BJ (cell line): ENCODE results near the gene CFAP97D2. TPM values are rescaled to one million over a fixed set of nuclear protein-coding genes. Genes with fewer than 3 reads are reported as not detected.
"Not testable (repeated sequence)": the region's sequence is repeated elsewhere in the genome, so short reads cannot be mapped to it uniquely, and the experiment has no call there.

Experiments used
- CTCF ChIA-PET: fragments of 350-600 bp; formaldehyde crosslinking; extraction: SDS; loops from one replicate; lab custom pipeline; 2021; ENCODE audit warnings: antibody characterized with exemption, inconsistent platforms; lab: Yijun Ruan, JAX
- POLR2A ChIA-PET: fragments of 300-600 bp; sonication (Branson Sonifier 250); formaldehyde crosslinking; extraction: SDS; loops from one replicate; lab custom pipeline; 2021; ENCODE audit warnings: antibody characterized with exemption; lab: Charles Lee
- DNase-seq: peaks from one replicate; pipeline ENCODE4 v3.0.0-alpha.2; 2011; ENCODE audit warnings: low read depth
- H3K27me3 ChIP-seq: 2 replicates; pipeline ENCODE4 v1.6.0; 2011; ENCODE audit warnings: low read length; ENCODE audit not compliant: control insufficient read depth, insufficient read depth
- H3K36me3 ChIP-seq: 2 replicates; pipeline ENCODE4 v1.5.1; 2011; ENCODE audit warnings: low read length; ENCODE audit not compliant: control insufficient read depth, insufficient read depth
- H3K4me3 ChIP-seq: 2 replicates; pipeline ENCODE4 v1.5.1; 2011; ENCODE audit warnings: low read depth, mild to moderate bottlenecking, control low read depth, low read length
- polyA plus RNA-seq: library from polyadenylated mRNA; depleted of rRNA; stranded (reverse); fragments of >200 nt; gene quantifications from 2 replicates; pipeline ENCODE4 v1.2.3, GENCODE V29; 2011
- TF ChIP-seq, protein P1 (sequence below): IDR thresholded peaks from 2 replicates; pipeline ENCODE4 v1.5.1; 2011; ENCODE audit warnings: low read depth, mild to moderate bottlenecking, control low read depth, inconsistent platforms, low read length, moderate library complexity; ENCODE audit not compliant: insufficient read depth

Gene CFAP97D2
- polyA plus RNA-seq, 1 experiment: not detected

DNA sequence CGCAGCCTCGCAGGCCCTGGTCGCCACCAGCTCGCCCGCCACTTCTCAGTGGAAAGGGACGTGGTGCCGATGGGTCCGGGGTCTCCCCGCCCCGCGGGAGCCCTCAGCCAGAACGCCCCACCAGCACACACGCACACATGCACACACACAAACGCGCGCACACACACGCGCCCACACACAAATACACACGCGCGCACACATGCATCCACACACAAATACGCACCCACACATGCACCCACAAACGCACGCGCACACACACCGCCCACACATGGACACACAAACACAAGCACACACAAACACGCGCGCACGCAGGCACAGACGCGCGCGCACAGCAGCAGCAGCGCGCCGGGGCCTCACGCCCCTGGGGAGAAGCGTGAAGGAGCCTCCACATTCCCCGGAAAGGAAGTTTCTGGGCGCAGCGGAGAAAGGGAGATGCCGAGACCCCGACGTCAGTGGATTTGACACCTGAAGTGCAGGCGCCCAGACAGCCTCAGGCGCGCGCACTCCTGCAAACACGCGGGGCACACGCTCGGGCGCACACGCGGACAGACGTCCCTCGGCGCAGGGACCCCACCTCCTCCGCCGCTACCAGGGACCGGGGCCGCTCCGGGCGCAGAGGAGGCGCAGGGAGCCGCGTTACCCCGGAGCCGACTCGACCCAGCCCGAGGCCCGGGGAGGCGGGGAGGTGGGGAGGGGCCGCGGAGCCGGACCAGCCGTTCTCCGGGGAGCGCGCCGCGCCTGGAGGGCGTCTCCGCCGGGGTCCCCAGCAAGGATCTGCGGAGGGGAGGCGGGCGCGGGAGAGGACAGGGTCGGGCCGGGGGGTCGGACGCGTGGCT, 47.3 kb upstream of the CFAP97D2 start:
- TF ChIP-seq, protein P1, sequence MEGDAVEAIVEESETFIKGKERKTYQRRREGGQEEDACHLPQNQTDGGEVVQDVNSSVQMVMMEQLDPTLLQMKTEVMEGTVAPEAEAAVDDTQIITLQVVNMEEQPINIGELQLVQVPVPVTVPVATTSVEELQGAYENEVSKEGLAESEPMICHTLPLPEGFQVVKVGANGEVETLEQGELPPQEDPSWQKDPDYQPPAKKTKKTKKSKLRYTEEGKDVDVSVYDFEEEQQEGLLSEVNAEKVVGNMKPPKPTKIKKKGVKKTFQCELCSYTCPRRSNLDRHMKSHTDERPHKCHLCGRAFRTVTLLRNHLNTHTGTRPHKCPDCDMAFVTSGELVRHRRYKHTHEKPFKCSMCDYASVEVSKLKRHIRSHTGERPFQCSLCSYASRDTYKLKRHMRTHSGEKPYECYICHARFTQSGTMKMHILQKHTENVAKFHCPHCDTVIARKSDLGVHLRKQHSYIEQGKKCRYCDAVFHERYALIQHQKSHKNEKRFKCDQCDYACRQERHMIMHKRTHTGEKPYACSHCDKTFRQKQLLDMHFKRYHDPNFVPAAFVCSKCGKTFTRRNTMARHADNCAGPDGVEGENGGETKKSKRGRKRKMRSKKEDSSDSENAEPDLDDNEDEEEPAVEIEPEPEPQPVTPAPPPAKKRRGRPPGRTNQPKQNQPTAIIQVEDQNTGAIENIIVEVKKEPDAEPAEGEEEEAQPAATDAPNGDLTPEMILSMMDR: no peak
- CTCF ChIA-PET: interaction anchor here (0.6 to 1.4 kb wide), 7 partner anchors 9 to 183 kb away, joined by 3 to 4 read pairs (median 3); no protein-coding TSS in a partner anchor
- Histone ChIP-seq H3K4me3 (peak overlapping the region; percentile 98), H3K27me3 (no peaks in the 10 kb centered on the region), H3K36me3 (no peaks in the 10 kb centered on the region; the same call in 1 of the 2 replicates)
- DNase-seq: no peak
- POLR2A ChIA-PET: no interaction called here

GRCh38 chr13:114132419-114133121, 46.5 kb upstream of the CFAP97D2 start, which contains the start of gene RASA3:
Gene RASA3, minus strand, starts transcription at chr13:114132623. Its CDS starts 134 bp downstream, at chr13:114132489.
- Histone ChIP-seq H3K4me3 (peak within 1 kb of the TSS; percentile 98), H3K36me3 (no peaks in the 10 kb centered on the region), H3K27me3 (no peaks in the 10 kb centered on the region)
- TF ChIP-seq, protein P1: no peak
- ChIA-PET POLR2A (no interaction called here), CTCF (interaction anchor here (0.6 to 0.7 kb wide), 3 partner anchors 54 to 184 kb away, joined by 3 read pairs; no protein-coding TSS in a partner anchor)
- no peak for DNase-seq

DNA sequence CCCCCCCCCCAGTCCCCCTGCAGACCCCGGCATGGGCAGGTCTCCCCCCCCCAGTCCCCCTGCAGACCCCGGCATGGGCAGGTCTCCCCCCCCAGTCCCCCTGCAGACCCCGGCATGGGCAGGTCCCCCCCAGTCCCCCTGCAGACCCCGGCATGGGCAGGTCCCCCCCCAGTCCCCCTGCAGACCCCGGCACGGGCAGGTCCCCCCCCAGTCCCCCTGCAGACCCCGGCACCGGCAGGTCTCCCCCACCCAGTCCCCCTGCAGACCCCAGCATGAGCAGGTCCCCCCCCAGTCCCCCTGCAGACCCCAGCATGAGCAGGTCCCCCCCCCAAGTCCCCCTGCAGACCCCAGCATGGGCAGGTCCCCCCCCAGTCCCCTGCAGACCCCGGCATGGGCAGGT, 45.9 kb upstream of the CFAP97D2 start:
- H3K27me3 ChIP-seq, H3K36me3 ChIP-seq, H3K4me3 ChIP-seq, POLR2A ChIA-PET, CTCF ChIA-PET, DNase-seq: not testable (repeated sequence)

DNA sequence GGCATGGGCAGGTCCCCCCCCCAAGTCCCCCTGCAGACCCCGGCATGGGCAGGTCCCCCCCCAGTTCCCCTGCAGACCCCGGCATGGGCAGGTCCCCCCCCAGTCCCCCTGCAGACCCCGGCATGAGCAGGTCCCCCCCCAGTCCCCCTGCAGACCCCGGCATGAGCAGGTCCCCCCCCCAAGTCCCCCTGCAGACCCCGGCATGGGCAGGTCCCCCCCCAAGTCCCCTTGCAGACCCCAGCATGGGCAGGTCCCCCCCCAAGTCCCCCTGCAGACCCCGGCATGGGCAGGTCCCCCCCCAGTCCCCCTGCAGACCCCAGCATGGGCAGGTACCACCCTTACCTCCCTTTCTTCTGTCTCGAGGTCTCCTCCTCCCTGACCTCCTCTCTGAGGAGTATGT, 45.5 kb upstream of the CFAP97D2 start:
- DNase-seq, H3K27me3 ChIP-seq, POLR2A ChIA-PET, CTCF ChIA-PET, H3K36me3 ChIP-seq, H3K4me3 ChIP-seq: not testable (repeated sequence)

DNA sequence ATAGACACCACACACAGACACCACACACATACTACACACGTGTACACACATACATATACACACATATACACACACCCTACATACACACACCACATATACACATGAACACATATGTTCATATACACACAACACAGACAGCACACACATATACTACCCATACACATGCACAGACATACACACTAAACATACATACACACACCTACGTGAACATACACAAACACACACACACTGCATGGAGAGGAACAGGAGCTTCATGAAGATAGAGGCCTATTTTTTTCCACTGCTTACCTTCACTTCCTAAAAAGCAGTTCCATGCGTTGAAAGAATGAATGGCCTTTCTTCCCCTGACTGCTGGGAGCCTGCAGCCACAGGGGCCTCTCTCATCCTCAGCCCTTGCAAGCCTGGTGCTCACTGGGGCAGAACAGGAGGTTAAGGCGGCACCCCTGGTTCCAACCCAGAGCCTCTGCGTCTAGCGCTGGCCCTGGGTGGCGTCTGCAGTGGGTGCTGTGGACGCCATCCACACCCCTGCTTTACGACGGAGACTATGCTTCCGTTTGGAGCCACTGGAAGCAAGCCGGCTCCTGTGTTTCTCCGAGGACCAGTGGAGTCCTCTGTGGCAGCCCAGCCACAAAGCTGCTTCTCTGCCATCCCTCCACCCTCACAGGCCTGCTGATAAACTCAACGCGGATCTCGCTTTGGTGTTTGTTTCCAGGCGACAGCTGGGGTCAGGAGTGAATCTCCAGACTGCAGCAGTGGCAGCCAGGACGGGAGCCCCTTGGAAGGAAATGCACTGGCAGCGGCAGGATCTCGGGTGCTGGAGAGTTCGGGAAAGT, 44.7 kb upstream of the CFAP97D2 start:
- TF ChIP-seq, protein P1: no peak
- Histone ChIP-seq H3K36me3 (no peaks in the 10 kb centered on the region), H3K27me3 (no peaks in the 10 kb centered on the region), H3K4me3 (no peak overlapping the region)
- CTCF ChIA-PET: no interaction called here
- DNase-seq: no peak
- POLR2A ChIA-PET: no interaction called here
